ENCODE measurements around the gene STAC3. TPM values are rescaled to one million over a fixed set of nuclear protein-coding genes. Genes with fewer than 3 reads are reported as not detected.
"Not testable (repeated sequence)": the region's sequence is repeated elsewhere in the genome, so short reads cannot be mapped to it uniquely, and the experiment has no call there.

STAC3 gene
- total RNA-seq, 1 experiment from 2014 or later: 3.3 TPM

DNA sequence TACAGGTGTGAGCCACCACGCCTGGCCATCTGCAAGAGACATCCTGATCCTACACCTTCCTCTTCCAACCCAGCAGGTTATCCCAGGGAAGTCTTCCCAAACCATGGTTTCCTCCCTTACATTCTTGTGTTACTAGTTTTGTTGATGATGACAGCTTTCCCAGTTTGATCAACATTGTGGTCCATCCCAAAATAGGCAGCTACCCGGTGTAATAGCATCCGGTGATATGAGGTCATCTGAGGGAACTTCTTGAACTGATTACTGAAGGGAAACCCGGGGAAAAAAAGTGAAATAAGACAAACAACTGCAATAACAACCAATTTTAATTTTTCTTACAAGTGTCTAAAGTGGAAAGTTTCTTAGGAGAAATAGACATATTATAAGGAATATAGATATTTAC, 45.3 kb upstream of the STAC3 start (continued):
- no peak for TF ChIP-seq FOXJ3 (CRISPR knock-in tag; IDR thresholded peaks at IDR 0.05; ENCODE audit: borderline replicate concordance)
- no peak for TF ChIP-seq ETV6 (CRISPR knock-in tag; IDR thresholded peaks at IDR 0.05)
- no peak for TF ChIP-seq IRF2 (CRISPR knock-in tag; IDR thresholded peaks at IDR 0.05; ENCODE audit: borderline replicate concordance, low read depth)
- no peak for TF ChIP-seq ZNF219 (CRISPR knock-in tag; IDR thresholded peaks at IDR 0.05; ENCODE audit: borderline replicate concordance)
- TF ChIP-seq OVOL2 (CRISPR knock-in tag; IDR thresholded peaks at IDR 0.05; ENCODE audit: borderline replicate concordance): no peak

DNA sequence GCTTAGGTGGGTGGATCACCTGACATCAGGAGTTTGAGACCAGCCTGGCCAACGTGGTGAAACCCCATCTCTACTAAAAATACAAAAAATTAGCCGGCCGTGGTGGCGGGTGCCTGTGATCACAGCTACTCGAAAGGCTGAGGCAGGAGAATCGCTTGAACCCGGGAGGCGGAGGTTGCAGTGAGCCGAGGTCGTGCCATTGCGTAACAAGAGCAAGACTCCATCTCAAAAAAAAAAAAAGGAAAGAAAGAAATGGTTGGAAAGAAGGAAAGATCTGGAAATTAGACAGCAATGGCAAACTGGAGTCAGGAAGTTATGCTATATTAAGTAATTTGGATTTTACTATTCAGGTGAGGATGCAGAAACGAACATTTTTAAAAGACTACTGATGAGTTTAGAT, 31.1 kb upstream of the STAC3 start:
- ATAC-seq; POLR2A ChIA-PET; H3K36me3 Mint-ChIP-seq; DNase-seq (ENCODE audit: low spot score); H3K27ac Mint-ChIP-seq; H3K27me3 Mint-ChIP-seq (ENCODE audit: low read depth); H3K4me3 Mint-ChIP-seq; H3K9me3 Mint-ChIP-seq: not testable (repeated sequence)
- CTCF ChIA-PET: interaction anchor here (0.8 to 2.3 kb wide), 4 partner anchors 11 to 171 kb away, joined by 3 to 9 read pairs (median 4); no protein-coding TSS in a partner anchor
- H3K4me1 Mint-ChIP-seq: peaks cover 13% of the 10 kb centered on the region

DNA sequence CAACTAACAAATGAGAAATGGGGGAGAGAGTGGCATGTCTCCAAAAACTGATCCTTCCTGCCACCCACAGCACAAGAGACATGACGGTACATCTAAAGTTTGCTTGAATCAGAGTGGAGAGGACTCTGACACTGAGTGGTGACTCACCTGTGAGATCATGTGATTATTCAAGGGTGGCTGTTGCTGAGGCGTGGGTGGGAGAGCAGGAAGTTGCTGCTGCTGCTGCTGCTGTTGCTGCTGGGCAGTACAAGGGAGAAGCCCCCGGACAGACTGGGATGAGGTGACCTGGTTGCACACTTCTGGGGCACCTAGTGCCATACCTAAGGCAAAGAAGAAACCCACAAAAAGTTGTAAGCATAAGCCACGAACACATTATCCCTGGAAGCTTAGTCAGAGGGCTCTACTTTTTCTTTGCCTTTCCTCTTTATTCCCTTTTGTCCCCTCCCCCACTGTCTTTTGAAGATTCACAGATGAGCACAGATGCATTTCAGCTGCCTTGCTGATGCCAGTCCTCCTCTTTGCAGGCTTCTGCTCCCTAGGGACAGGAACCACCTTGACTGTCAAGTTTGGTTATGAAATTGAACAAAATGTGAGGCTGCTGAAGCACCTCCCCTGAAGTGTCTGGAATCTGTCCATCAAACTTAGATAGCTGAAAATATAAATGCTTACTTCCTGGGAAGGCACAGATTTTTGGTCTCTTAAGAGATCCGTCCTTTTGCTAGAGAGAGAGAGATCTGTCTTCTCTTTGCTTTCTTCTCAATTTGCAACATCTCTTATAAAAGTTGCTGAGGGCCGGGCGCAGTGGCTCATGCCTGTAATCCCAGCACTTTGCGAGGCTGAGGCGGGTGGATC, 29.4 kb upstream of the STAC3 start:
- Mint-ChIP-seq H3K4me1 (peaks cover 13% of the 10 kb centered on the region), H3K9me3 (peaks cover 3% of the 10 kb centered on the region; the same call in 1 of the 2 replicates), H3K27ac (peak overlapping the region; percentile 44), H3K4me3 (no peak overlapping the region), H3K27me3 (ENCODE audit: low read depth) (no peaks in the 10 kb centered on the region), H3K36me3 (peaks cover 10% of the 10 kb centered on the region)
- TF ChIP-seq GABPB1 (CRISPR knock-in tag; IDR thresholded peaks at IDR 0.05) (no peak), RELA (CRISPR knock-in tag; IDR thresholded peaks at IDR 0.05; ENCODE audit: borderline replicate concordance) (no peak), TEAD1 (CRISPR knock-in tag; IDR thresholded peaks at IDR 0.05) (no peak), GRHL2 (CRISPR knock-in tag; IDR thresholded peaks at IDR 0.05; ENCODE audit: insufficient replicate concordance, severe bottlenecking) (no peak), HMGA2 (CRISPR knock-in tag; IDR thresholded peaks at IDR 0.05) (no peak), FOXK1 (CRISPR knock-in tag; IDR thresholded peaks at IDR 0.05) (no peak), SMAD4 (CRISPR knock-in tag; IDR thresholded peaks at IDR 0.05) (no peak), NR2C2 (CRISPR knock-in tag; IDR thresholded peaks at IDR 0.05) (no peak), OVOL2 (CRISPR knock-in tag; IDR thresholded peaks at IDR 0.05; ENCODE audit: borderline replicate concordance) (no peak), CREB1 (CRISPR knock-in tag; IDR thresholded peaks at IDR 0.05) (no peak), EMX1 (CRISPR knock-in tag; IDR thresholded peaks at IDR 0.05) (no peak), MXD4 (CRISPR knock-in tag; IDR thresholded peaks at IDR 0.05; ENCODE audit: borderline replicate concordance) (no peak), ELF4 (CRISPR knock-in tag; IDR thresholded peaks at IDR 0.05; ENCODE audit: low read depth) (no peak)
- TF ChIP-seq, protein P1, sequence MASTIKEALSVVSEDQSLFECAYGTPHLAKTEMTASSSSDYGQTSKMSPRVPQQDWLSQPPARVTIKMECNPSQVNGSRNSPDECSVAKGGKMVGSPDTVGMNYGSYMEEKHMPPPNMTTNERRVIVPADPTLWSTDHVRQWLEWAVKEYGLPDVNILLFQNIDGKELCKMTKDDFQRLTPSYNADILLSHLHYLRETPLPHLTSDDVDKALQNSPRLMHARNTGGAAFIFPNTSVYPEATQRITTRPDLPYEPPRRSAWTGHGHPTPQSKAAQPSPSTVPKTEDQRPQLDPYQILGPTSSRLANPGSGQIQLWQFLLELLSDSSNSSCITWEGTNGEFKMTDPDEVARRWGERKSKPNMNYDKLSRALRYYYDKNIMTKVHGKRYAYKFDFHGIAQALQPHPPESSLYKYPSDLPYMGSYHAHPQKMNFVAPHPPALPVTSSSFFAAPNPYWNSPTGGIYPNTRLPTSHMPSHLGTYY (CRISPR knock-in tag; IDR thresholded peaks at IDR 0.05): no peak
- TF ChIP-seq, protein P2, sequence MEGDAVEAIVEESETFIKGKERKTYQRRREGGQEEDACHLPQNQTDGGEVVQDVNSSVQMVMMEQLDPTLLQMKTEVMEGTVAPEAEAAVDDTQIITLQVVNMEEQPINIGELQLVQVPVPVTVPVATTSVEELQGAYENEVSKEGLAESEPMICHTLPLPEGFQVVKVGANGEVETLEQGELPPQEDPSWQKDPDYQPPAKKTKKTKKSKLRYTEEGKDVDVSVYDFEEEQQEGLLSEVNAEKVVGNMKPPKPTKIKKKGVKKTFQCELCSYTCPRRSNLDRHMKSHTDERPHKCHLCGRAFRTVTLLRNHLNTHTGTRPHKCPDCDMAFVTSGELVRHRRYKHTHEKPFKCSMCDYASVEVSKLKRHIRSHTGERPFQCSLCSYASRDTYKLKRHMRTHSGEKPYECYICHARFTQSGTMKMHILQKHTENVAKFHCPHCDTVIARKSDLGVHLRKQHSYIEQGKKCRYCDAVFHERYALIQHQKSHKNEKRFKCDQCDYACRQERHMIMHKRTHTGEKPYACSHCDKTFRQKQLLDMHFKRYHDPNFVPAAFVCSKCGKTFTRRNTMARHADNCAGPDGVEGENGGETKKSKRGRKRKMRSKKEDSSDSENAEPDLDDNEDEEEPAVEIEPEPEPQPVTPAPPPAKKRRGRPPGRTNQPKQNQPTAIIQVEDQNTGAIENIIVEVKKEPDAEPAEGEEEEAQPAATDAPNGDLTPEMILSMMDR (IDR thresholded peaks at IDR 0.05): no peak
- TF ChIP-seq, protein P3, sequence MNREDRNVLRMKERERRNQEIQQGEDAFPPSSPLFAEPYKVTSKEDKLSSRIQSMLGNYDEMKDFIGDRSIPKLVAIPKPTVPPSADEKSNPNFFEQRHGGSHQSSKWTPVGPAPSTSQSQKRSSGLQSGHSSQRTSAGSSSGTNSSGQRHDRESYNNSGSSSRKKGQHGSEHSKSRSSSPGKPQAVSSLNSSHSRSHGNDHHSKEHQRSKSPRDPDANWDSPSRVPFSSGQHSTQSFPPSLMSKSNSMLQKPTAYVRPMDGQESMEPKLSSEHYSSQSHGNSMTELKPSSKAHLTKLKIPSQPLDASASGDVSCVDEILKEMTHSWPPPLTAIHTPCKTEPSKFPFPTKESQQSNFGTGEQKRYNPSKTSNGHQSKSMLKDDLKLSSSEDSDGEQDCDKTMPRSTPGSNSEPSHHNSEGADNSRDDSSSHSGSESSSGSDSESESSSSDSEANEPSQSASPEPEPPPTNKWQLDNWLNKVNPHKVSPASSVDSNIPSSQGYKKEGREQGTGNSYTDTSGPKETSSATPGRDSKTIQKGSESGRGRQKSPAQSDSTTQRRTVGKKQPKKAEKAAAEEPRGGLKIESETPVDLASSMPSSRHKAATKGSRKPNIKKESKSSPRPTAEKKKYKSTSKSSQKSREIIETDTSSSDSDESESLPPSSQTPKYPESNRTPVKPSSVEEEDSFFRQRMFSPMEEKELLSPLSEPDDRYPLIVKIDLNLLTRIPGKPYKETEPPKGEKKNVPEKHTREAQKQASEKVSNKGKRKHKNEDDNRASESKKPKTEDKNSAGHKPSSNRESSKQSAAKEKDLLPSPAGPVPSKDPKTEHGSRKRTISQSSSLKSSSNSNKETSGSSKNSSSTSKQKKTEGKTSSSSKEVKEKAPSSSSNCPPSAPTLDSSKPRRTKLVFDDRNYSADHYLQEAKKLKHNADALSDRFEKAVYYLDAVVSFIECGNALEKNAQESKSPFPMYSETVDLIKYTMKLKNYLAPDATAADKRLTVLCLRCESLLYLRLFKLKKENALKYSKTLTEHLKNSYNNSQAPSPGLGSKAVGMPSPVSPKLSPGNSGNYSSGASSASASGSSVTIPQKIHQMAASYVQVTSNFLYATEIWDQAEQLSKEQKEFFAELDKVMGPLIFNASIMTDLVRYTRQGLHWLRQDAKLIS (CRISPR knock-in tag; IDR thresholded peaks at IDR 0.05; ENCODE audit: borderline replicate concordance): no peak
- TF ChIP-seq, protein P4, sequence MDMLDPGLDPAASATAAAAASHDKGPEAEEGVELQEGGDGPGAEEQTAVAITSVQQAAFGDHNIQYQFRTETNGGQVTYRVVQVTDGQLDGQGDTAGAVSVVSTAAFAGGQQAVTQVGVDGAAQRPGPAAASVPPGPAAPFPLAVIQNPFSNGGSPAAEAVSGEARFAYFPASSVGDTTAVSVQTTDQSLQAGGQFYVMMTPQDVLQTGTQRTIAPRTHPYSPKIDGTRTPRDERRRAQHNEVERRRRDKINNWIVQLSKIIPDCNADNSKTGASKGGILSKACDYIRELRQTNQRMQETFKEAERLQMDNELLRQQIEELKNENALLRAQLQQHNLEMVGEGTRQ (CRISPR knock-in tag; IDR thresholded peaks at IDR 0.05): no peak
- POLR2A ChIA-PET: interaction anchor here (0.7 kb wide), 2 partner anchors 184 to 1328 kb away, joined by 5 read pairs; no protein-coding TSS in a partner anchor
- ATAC-seq: peak; percentile 67
- CTCF ChIA-PET: interaction anchor here (0.6 to 1.4 kb wide), 7 partner anchors 13 to 248 kb away, joined by 3 to 7 read pairs (median 4); no protein-coding TSS in a partner anchor
- DNase-seq (ENCODE audit: low spot score): no peak
